ENCODE results near the gene EXOSC5.
"Not testable (repeated sequence)": the region's sequence is repeated elsewhere in the genome, so short reads cannot be mapped to it uniquely, and the experiment has no call there.

EXOSC5 gene

GRCh38 chr19:41352609-41353465 is 44.3 kb downstream of the EXOSC5 start:
- DNase-seq (ENCODE audit: extremely low spot score, insufficient read length, low read depth) (peak; percentile 58), FAIRE-seq (no peak)

DNA sequence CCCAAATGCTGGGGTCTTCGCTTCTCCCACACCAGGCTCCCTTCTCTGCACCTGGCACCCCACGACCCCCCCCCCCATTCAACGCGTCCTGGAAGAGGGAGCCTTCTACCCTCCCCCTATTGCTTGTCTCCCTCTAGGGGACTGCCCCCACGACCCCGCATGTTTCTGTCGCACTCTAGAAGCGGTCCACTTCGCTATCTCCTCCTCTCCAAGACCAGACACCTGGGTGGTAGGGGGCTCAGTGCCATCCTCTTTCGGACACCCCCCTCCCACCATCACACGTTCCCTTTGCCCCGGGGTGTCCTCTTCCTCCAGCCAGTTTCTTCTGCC is 44.9 kb downstream of the EXOSC5 start:
- no peak for DNase-seq (ENCODE audit: extremely low spot score, insufficient read length, low read depth)
- peak; percentile 63 for FAIRE-seq

DNA sequence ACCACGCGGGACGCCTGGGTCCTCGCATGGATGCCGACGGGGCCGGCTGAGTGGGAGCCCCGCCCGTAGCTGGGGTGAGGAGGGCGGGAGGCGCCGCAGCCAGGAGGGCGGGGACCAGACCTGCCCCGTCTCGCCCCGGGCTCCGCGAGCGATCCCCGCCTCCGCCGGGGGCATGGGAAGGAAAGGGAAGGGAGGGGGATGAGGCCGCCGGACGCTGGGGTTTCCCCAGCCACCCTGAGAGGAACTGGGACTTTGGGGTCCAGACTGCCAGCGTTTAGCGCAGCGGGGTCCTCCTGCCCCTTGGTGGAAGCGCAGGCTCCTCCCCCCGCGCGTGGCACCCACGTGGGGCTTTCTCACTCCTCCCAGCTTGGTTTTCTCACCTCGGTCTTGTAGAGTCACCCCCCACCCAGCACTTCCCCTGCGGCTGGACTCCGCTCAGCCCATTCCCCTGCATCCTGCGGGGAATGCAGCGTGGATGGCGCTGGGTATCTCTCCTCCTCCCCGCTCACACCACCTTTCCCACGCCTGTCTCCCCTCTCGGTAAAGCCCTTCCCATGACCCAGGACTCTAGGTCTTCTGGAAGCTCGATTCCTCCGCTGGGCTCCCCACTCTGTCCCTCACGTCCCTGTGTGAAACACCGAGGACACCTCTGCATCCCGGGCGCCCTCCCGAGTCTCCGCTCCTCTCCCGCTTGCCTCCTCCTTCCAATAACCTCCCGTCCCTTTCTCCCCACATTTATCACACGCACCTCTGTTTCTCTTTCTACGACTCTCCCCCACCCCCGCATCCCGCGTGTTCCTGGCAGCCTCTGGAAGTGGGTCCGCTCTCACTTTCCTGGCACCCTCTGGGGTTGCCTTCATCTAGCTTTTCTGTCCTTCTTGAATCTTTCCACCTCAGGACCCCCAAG is 45.6 kb downstream of the EXOSC5 start:
- FAIRE-seq (peak; percentile 93), DNase-seq (ENCODE audit: extremely low spot score, insufficient read length, low read depth) (peak; percentile 59)

DNA sequence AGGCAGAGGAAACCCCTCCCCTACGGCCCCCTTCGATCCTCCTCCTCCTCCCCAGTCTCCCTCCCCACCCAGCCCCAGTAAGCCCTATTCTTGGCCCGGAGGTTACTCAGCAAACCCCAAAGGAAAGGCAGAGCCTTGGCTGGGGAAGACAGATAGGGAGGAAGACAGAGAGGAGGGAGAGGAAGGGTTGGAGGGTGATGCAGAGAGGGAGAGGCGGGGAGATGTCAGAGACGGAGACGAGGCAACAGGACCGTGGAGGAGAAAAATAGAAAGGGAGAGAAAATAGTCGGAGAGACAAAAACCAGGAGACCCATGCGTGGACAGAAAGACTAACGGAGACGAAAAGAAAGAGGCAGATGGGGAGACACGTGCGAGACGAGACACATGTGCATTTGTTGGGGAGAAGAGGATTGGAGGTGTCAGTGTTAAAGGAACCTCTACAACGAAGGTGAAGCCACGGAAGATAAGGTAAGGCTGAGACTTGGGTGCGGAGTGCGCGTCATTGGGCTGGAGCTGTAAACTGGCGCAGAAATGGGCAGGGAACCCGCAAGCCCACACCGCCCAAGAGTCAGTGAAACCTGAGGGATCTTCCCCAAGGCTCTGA is 46.3 kb downstream of the EXOSC5 start:
- peak; percentile 45 for FAIRE-seq
- no peak for DNase-seq (ENCODE audit: extremely low spot score, insufficient read length, low read depth)

- not testable (repeated sequence) for DNase-seq (ENCODE audit: extremely low spot score, insufficient read length, low read depth); FAIRE-seq
Observed at GRCh38 chr19:41346916-41347315, 50.2 kb downstream of the EXOSC5 start.

DNA sequence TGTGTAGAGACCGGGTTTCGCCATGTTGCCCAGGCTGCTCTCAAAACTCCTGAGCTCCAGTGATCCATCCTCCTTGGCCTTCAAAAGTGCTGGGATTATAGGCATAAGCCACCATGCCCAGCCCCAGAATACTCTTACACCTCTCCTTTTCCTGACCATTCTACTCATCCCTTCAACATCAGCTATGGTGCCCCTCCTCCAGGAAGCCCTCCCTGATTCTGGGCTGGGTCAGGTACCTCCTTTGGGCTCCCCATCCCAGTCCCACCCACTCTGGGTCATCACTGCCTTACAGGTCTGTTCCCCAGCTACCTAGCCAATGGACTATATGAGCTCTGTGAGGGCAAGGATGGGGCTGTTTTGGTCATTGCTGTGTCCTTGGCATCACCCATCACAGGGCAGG is 53.0 kb downstream of the EXOSC5 start:
- no peak for DNase-seq (ENCODE audit: extremely low spot score, insufficient read length, low read depth)
- no peak for FAIRE-seq

GRCh38 chr19:41341669-41342490 is 55.3 kb downstream of the EXOSC5 start:
- DNase-seq (ENCODE audit: extremely low spot score, insufficient read length, low read depth), result no peak
- FAIRE-seq, result no peak

DNA sequence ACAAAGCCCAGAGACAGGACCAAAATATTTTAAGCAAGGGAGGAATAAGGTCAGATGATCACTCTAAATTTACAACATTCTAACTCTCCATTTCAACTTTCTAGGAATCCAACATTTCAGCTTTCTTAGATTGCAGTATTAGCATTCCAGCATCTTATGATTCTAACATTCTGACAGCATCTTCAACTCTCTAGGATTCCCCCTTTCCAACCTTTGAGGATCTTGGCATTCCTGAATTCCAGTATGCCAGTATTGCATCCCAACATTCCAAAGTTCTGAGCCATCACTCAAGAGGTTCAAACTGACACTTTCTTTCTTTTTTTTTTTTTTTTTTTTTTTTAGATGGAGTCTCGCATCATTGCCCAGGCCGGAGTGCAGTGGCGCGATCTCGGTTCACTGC is 57.2 kb downstream of the EXOSC5 start:
- FAIRE-seq (no peak), DNase-seq (ENCODE audit: extremely low spot score, insufficient read length, low read depth) (no peak)

All from GM18507 (cell line).